Pancreas (tissue), 10 donors: Measurements from ENCODE around the gene SPOCK1. TPM values are rescaled to one million over a fixed set of nuclear protein-coding genes. Genes with fewer than 3 reads are reported as not detected.

Source experiments
- ATAC-seq, 4 donors: fragments of 200-7000 bp; cut with Tn5 transposase; one replicate each; pipeline versions ENCODE4 v1.8.0 to v1.9.1; 2020; ENCODE audit warnings: mild to moderate bottlenecking in 4 of 4, moderate library complexity in 4 of 4
- DNase-seq, 6 donors: peaks; one replicate each; pipeline ENCODE4 v3.0.0-alpha.2; 2020
- FAIRE-seq: peaks from 2 replicates; lab custom pipeline; 2012; peaks lifted over from hg19 to GRCh38; lab: Jason Lieb, UNC
- H3K27ac ChIP-seq, 4 donors: fragments of 200-600 bp; sonication (generic); 1 replicate in 3 of 4; 2 replicates in 1 of 4; pipeline versions ENCODE4 v1.5.0 to v1.8.0; 2020
- H3K27me3 ChIP-seq, 4 donors: fragments of 200-600 bp; one replicate each; pipeline ENCODE4 v1.8.0; 2021
- H3K36me3 ChIP-seq, 3 donors: fragments of 200-600 bp; sonication (generic) in 1 of 3; one replicate each; pipeline versions ENCODE4 v1.5.0 to v1.8.0; 2020 to 2021
- H3K4me1 ChIP-seq, 3 donors: fragments of 200-600 bp; one replicate each; pipeline ENCODE4 v1.8.0; 2021
- H3K4me3 ChIP-seq, 4 donors: fragments of 200-600 bp; sonication (generic) in 2 of 4; one replicate each; pipeline versions ENCODE4 v1.5.0 to v1.8.0; 2020 to 2021
- H3K9me3 ChIP-seq, 4 donors: fragments of 200-600 bp; one replicate each; pipeline ENCODE4 v1.8.0; 2021
- WGBS, 2 donors: extraction: QIAGEN DNeasy Blood & Tissue Kit; methylation state at CpG; one replicate each; pipeline ENCODE4 v1.1.7; 2013; 5-methylcytosine and 5-hydroxymethylcytosine counted together
- intact Hi-C, 3 donors: fragments of 100-400 bp; cut with DNase I; formaldehyde crosslinking; loops; one replicate each; pipeline versions ENCODE4 v1.11.1 to v1.14.2; 2022
- polyA plus RNA-seq, 2 donors: library from polyadenylated mRNA; stranded (reverse); fragments of 200-250 nt; gene quantifications; one replicate each; pipeline ENCODE4 v1.2.3, GENCODE V29; 2013
- total RNA-seq, 6 donors: library from RNA; stranded (reverse); fragmentation: NEBNext Ultra II Directional in 4 of 6; extraction: Animal tissue kit (Norgen Biotek cat#: 25700) in 4 of 6; gene quantifications; one replicate each; pipeline versions ENCODE4 v1.2.1 to v1.2.4, GENCODE V29; 2021 to 2023
- TF ChIP-seq, protein P1 (sequence below), 4 donors: fragments of 200-600 bp; sonication (generic) in 3 of 4; IDR thresholded peaks; one replicate each; pipeline versions ENCODE4 v1.5.0 to v1.8.0; 2021; ENCODE audit warnings: antibody characterized with exemption in 4 of 4
- donor health status: healthy with polysubstance abuse.
- donor health status: DM: no; HTN: no; CAD: no; lungs with moderate emphysema.
- donor health status: DM: no; HTN: no; CAD: no.
- donor health status: control.
- donor health status: control.
- donor health status: Bipolar disorder and iron deficiency.
- donor health status: DM: yes; HTN: yes; CAD: no.
- donor health status: DM: no; HTN: no; CAD: no.
- donor health status: DM: no; HTN: no; CAD: no.
- donor health status: DM: yes; HTN: yes; CAD: no.

SPOCK1 gene
- total and polyA plus RNA-seq, 8 donors = 1.7 to 16.5 (median 5.3) TPM

DNA sequence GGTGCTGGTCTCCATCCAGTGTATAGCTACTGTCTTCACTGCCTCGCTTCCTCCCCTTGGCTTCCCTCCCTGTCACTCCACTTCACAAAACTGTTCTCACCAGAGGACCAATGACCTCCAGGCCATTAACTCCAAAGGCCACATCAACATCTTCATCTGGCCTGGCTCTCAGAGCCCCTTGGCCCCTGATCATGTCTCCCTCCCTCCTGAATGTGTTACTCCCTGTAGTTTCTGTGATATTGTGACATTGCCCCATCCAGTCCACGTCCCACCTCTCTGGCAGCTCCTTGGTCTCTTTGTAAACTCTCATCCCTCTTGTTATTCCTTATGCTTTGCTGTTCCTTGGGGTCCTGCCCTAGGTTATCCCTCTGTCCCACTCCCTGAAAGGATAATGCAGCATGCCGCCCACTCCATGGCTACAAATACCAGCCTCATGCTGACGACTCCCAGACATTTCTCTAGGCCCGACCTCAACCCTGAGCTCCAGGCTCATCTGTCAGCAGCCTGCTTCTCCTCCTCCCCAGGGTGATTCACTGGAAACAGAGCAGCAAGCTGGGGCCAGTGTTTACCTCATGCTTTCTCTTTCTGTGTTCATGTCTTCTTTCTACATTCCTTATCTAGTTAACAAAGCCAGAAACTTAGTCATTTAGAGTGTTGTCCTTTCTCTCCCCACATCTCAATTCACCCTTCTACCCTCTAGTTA, 312.2 kb downstream of the SPOCK1 start:
- peak in 2 of 4 donors; percentile 40 to 46 for ATAC-seq
- DNase-seq = peak in 1 of 6 donors; percentile 19

DNA sequence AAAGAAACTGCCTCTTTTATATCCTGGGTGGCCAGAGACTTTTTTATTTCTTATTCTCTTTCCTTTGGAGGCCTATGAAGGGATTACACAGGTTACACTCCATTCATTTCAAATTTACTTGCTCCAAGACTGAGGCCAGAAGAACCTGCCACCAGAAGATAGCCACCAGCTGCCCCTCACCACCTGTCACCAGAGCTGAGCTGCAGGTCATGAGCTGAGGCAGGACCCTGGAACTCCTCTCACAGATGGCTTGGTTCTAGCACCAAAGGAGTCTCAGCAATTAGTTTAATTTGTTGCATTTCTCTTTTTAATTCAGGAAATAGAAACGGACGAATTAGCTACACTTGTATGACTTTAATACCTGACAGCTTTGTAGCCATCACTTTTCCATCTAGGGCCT, 313.9 kb downstream of the SPOCK1 start:
- intact Hi-C loops = no loop called here
- 87 to 89% methylated on average over 2 of the region's 2 CpGs for whole genome bisulfite sequencing, 2 donors
- H3K36me3 ChIP-seq = no peaks in the 10 kb centered on the region
- no peak overlapping the region for H3K4me3 ChIP-seq
- no peak for DNase-seq
- H3K9me3 ChIP-seq = no peaks in the 10 kb centered on the region
- TF ChIP-seq, protein P1, sequence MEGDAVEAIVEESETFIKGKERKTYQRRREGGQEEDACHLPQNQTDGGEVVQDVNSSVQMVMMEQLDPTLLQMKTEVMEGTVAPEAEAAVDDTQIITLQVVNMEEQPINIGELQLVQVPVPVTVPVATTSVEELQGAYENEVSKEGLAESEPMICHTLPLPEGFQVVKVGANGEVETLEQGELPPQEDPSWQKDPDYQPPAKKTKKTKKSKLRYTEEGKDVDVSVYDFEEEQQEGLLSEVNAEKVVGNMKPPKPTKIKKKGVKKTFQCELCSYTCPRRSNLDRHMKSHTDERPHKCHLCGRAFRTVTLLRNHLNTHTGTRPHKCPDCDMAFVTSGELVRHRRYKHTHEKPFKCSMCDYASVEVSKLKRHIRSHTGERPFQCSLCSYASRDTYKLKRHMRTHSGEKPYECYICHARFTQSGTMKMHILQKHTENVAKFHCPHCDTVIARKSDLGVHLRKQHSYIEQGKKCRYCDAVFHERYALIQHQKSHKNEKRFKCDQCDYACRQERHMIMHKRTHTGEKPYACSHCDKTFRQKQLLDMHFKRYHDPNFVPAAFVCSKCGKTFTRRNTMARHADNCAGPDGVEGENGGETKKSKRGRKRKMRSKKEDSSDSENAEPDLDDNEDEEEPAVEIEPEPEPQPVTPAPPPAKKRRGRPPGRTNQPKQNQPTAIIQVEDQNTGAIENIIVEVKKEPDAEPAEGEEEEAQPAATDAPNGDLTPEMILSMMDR (IDR thresholded peaks at IDR 0.05) = no peak
- no peaks in the 10 kb centered on the region for H3K27me3 ChIP-seq
- no peak for ATAC-seq
- FAIRE-seq = no peak
- no peak overlapping the region for H3K27ac ChIP-seq
- H3K4me1 ChIP-seq = no peaks in the 10 kb centered on the region

More for the DNA sequence above, 312.2 kb downstream of the SPOCK1 start:
- H3K27ac ChIP-seq = no peak overlapping the region
- 84 to 85% methylated on average over 5 of the region's 5 CpGs for WGBS, 2 donors
- no peak for FAIRE-seq
- H3K9me3 ChIP-seq = no peaks in the 10 kb centered on the region
- H3K4me3 ChIP-seq = no peak overlapping the region
- no peaks in the 10 kb centered on the region for H3K36me3 ChIP-seq
- peaks cover 0 to 7% (median 3%) of the 10 kb centered on the region in 3 donors for H3K4me1 ChIP-seq
- TF ChIP-seq, protein P1 (IDR thresholded peaks at IDR 0.05) = no peak
- intact Hi-C loops = no loop called here
- no peaks in the 10 kb centered on the region for H3K27me3 ChIP-seq

DNA sequence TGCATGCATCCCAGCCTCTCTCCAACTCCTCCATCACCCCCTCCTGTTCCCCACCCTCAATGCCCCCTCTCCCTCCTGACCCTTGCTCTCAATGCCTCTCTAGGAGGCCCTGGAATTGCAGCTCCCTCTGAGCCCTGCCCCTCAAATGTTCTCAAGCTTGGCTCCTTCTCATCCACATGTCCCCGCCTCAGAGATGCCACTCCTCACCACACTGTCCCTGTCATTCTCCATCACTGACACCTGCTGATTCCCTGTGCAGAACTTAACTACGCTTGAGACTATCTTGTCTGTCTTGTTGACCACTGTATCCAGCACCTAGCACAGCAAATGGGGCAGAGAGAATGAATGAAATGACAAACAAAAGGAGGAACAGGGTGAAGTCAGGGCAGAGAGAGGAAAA, 314.4 kb downstream of the SPOCK1 start:
- H3K27me3 ChIP-seq = no peaks in the 10 kb centered on the region
- WGBS, 2 donors = 94 to 95% methylated on average over 2 of the region's 2 CpGs
- intact Hi-C loops = no loop called here
- DNase-seq (no peak), FAIRE-seq (no peak), ATAC-seq (no peak)
- TF ChIP-seq, protein P1 (IDR thresholded peaks at IDR 0.05) = no peak
- no peaks in the 10 kb centered on the region for H3K9me3 ChIP-seq
- H3K4me3 ChIP-seq = no peak overlapping the region
- no peak overlapping the region for H3K27ac ChIP-seq
- no peaks in the 10 kb centered on the region for H3K4me1 ChIP-seq
- no peaks in the 10 kb centered on the region for H3K36me3 ChIP-seq

DNA sequence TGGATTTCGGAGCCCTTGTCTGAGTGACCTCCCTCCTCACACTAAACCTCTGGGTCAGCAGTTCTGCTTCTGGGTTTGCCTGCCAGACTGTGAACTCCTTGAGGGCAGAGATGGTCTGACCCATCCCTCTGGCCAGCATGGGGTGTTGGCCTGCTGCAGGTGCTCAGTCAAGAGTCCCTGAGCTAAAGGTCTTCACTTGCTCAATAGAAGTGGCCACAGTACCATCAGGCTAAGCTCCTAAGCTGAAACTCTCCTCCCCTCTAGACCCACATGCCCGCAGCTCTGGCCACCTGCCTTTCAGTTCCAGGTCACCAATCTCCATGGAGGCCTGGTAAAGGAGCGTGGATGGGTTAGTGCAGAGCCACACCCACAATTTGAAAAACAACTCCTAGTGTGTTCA, 316.6 kb downstream of the SPOCK1 start:
- intact Hi-C loops = no loop called here
- ATAC-seq = no peak
- H3K9me3 ChIP-seq = no peaks in the 10 kb centered on the region
- no peak for DNase-seq
- 88 to 99% methylated on average over 3 of the region's 3 CpGs for WGBS, 2 donors
- H3K4me1 ChIP-seq = no peaks in the 10 kb centered on the region
- TF ChIP-seq, protein P1 (IDR thresholded peaks at IDR 0.05) = no peak
- H3K27me3 ChIP-seq = no peaks in the 10 kb centered on the region
- no peak overlapping the region for H3K27ac ChIP-seq
- no peaks in the 10 kb centered on the region for H3K36me3 ChIP-seq
- no peak overlapping the region for H3K4me3 ChIP-seq
- FAIRE-seq = no peak

DNA sequence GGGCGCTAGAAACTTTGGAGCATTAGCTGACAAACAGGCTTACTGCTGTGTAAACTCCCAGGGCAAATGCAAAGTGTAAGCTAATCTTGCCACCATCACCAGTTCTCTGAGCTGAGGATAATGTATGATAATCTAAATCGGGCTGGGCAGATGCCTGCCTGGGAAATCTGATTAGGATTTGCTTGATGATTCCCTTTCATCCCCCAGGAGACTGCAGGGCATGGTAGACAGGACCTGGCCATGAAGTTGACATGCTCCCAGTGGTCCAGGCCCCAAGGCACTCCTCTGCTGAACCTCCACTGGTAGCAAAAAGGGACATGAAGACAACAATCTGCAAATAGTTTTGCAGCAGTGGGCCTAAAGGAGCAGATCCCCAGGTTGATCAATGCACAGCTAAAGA, 317.5 kb downstream of the SPOCK1 start:
- WGBS, 2 donors = 40 to 48% methylated on average over 2 of the region's 2 CpGs

More for the DNA sequence above, 317.5 kb downstream of the SPOCK1 start:
- H3K9me3 ChIP-seq = no peaks in the 10 kb centered on the region
- ATAC-seq = no peak
- DNase-seq = no peak
- no peaks in the 10 kb centered on the region for H3K36me3 ChIP-seq
- intact Hi-C loops = no loop called here
- no peaks in the 10 kb centered on the region for H3K4me1 ChIP-seq
- H3K27ac ChIP-seq = no peak overlapping the region
- no peak for FAIRE-seq
- H3K4me3 ChIP-seq = no peak overlapping the region
- TF ChIP-seq, protein P1 (IDR thresholded peaks at IDR 0.05) = no peak
- H3K27me3 ChIP-seq = no peaks in the 10 kb centered on the region
